Mucosa of descending colon (tissue), 3 donors: ENCODE measurements around the gene ABCD3. TPM values are rescaled to one million over a fixed set of nuclear protein-coding genes. Genes with fewer than 3 reads are reported as not detected.

Experiments
- ATAC-seq: fragments of 200-7000 bp; cut with Tn5 transposase; one replicate; pipeline ENCODE4 v1.9.1; 2020; ENCODE audit warnings: mild to moderate bottlenecking, moderate library complexity
- DNase-seq, 3 donors: peaks; one replicate each; pipeline ENCODE4 v3.0.0-alpha.2; 2020
- H3K36me3 ChIP-seq: fragments of 200-600 bp; one replicate; pipeline ENCODE4 v1.8.0; 2021; ENCODE audit warnings: low read depth, mild to moderate bottlenecking
- H3K4me1 ChIP-seq: fragments of 200-600 bp; one replicate; pipeline ENCODE4 v1.8.0; 2021; ENCODE audit warnings: low read depth, mild to moderate bottlenecking
- H3K4me3 ChIP-seq: fragments of 200-600 bp; one replicate; pipeline ENCODE4 v1.8.0; 2021; ENCODE audit warnings: mild to moderate bottlenecking
- H3K9me3 ChIP-seq: fragments of 200-600 bp; one replicate; pipeline ENCODE4 v1.8.0; 2021; ENCODE audit warnings: mild to moderate bottlenecking
- intact Hi-C, 2 donors: fragments of 100-400 bp; cut with DNase I in 1 of 2; cut with micrococcal nuclease in 1 of 2; formaldehyde crosslinking; loops; one replicate each; pipeline versions ENCODE4 v1.11.0 to v1.11.1; 2022; cut with DNase I, micrococcal nuclease
- total RNA-seq, 3 donors: library from RNA; stranded (reverse); fragmentation: NEBNext Ultra II Directional in 2 of 3; extraction: Animal tissue kit (Norgen Biotek cat#: 25700) in 2 of 3; gene quantifications; one replicate each; pipeline versions ENCODE4 v1.2.1 to v1.2.4, GENCODE V29; 2021 to 2023
- TF ChIP-seq, protein P1 (sequence below): fragments of 200-600 bp; IDR thresholded peaks from one replicate; pipeline ENCODE4 v1.8.0; 2022; ENCODE audit warnings: antibody characterized with exemption, mild to moderate bottlenecking
- donor health status: DM: no; HTN: no; CAD: no; lungs with moderate emphysema.
- donor health status: DM: no; HTN: no; CAD: no.
- donor health status: DM: no; HTN: yes; CAD: no.

The ABCD3 gene
- total RNA-seq, 3 donors from 2014 or later = 67.9 to 102 (median 99.3) TPM

DNA sequence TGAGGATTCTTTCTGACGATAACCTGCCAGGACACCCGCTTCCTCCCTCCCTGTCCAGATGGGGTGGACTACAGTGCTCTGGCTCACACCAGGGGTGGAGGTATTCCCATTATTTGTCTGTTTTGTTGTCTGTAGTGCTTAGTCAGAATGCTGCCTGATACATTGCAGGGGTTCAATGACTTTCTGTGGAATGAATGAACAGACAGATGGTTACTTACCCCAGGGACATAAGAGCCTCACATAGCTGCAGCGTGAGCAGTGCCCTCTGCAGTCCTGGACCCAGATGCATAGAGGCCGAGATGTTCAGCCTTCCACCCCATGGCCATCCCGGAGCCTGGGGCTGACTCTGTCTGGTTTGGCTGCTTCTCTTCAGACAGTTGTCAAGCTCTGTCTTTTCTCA, 136.4 kb downstream of the ABCD3 start:
- intact Hi-C loops = no loop called here
- DNase-seq = no peak
- no peak for ATAC-seq
- no peaks in the 10 kb centered on the region for H3K9me3 ChIP-seq
- TF ChIP-seq, protein P1, sequence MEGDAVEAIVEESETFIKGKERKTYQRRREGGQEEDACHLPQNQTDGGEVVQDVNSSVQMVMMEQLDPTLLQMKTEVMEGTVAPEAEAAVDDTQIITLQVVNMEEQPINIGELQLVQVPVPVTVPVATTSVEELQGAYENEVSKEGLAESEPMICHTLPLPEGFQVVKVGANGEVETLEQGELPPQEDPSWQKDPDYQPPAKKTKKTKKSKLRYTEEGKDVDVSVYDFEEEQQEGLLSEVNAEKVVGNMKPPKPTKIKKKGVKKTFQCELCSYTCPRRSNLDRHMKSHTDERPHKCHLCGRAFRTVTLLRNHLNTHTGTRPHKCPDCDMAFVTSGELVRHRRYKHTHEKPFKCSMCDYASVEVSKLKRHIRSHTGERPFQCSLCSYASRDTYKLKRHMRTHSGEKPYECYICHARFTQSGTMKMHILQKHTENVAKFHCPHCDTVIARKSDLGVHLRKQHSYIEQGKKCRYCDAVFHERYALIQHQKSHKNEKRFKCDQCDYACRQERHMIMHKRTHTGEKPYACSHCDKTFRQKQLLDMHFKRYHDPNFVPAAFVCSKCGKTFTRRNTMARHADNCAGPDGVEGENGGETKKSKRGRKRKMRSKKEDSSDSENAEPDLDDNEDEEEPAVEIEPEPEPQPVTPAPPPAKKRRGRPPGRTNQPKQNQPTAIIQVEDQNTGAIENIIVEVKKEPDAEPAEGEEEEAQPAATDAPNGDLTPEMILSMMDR = no peak
- H3K4me1 ChIP-seq = no peaks in the 10 kb centered on the region
- no peak overlapping the region for H3K4me3 ChIP-seq
- no peaks in the 10 kb centered on the region for H3K36me3 ChIP-seq

DNA sequence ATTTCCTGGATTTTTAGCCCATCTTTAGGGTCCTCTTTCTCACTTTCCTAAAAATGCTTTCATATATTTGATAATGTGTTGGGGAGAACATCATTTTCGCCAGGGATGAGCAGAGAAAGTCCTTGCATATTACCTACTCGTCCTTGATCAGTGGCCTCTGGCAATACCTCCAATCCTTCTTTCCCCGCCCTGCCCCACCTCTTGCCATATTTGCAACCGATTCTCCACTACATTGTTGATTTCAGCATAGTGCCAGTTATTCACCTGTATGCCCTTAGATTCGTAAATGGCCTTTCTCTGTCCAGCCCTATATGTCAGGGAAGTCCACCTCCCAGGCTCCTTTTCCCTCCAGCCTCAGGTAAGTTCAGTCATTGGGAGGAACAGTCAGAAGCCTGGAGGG, 136.9 kb downstream of the ABCD3 start:
- ATAC-seq = peak; percentile 46
- no peaks in the 10 kb centered on the region for H3K36me3 ChIP-seq

DNA sequence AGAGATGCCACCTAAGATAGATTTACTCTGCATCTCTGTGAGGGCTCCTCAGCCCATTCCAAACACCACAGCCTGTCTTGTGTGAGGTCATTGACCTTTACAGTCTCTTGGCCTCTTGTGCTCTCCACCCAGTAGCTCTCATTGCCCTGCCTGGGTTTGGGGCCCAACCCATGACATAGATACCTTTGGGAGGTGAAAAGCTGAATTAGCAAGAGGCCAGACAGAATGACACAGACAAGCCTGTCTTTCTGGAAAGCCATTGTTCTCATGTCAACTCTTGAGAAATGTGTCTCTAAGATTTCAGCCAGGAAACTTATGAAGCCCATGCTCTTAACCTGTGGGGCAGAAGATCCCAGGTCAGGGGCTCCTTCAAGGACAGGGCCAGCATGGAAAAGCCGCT, 141.7 kb downstream of the ABCD3 start:
- intact Hi-C loops = no loop called here
- TF ChIP-seq, protein P1 = no peak
- no peak for DNase-seq
- no peak for ATAC-seq
- Histone ChIP-seq H3K36me3 (no peaks in the 10 kb centered on the region), H3K4me1 (peaks cover 6% of the 10 kb centered on the region), H3K4me3 (no peak overlapping the region), H3K9me3 (no peaks in the 10 kb centered on the region)

More for the DNA sequence above, 136.9 kb downstream of the ABCD3 start:
- Histone ChIP-seq H3K4me3 (no peak overlapping the region), H3K4me1 (no peaks in the 10 kb centered on the region), H3K9me3 (no peaks in the 10 kb centered on the region)
- DNase-seq = peak in 2 of 3 donors; percentile 49 to 58
- TF ChIP-seq, protein P1 = no peak
- intact Hi-C loops = no loop called here

DNA sequence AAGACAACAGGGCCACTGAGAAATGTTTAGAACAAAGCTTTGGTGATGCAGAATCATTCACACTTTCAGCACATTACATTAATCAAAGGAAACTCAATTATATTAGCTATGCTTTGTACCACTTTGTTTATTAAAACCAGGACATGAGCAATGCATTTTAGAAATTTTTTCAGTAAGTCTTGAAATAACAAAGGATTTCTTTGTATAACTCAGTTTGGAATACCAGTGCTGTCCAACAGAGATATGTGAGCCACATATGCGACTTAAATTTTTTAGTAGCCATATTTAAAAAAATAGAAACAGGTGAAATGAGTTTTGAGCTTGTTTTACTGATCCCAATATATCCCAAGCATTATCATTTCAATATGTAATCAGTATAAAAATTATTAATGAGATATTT, 142.1 kb downstream of the ABCD3 start:
- Histone ChIP-seq H3K36me3 (no peaks in the 10 kb centered on the region), H3K4me3 (no peak overlapping the region), H3K9me3 (no peaks in the 10 kb centered on the region), H3K4me1 (peaks cover 6% of the 10 kb centered on the region)
- no peak for ATAC-seq
- no peak for DNase-seq
- TF ChIP-seq, protein P1 = no peak
- intact Hi-C loops = no loop called here

DNA sequence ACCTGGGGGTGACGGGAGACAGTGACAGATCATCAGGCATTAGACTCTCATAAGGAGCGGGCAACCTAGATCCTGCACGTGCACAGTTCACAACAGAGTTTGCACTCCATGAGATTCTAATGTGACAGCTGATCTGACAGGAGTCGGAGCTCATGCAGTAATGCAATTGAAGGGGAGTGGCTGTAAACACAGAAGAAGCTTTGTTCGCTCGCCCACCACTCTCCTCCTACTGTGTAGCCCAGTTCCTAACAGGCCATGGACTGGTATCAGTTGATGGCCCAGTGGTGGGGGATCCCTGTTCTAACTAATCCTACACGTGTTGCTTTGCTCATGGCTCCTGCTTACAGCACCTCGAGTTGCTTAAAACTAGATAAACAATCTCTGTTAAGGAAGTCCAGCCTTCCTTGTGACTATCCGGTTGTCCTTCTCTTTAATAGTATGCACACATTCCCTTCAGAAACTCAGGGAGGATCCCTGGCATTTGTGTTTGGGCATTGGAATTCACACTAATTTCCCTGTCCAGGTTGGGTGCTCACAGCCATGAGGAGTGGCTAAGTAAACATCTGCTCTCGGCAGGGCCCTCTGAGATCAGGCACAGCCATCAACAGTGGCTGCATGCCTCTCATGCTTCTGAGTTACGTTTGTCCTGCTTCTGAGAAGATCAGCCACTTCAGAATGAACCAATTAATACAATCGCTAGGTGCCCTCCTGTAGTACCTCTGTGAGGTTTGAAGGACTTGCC, 144.5 kb downstream of the ABCD3 start:
- Histone ChIP-seq H3K4me3 (no peak overlapping the region), H3K9me3 (no peaks in the 10 kb centered on the region), H3K36me3 (no peaks in the 10 kb centered on the region), H3K4me1 (peaks cover 6% of the 10 kb centered on the region)
- peak; percentile 98 for ATAC-seq
- TF ChIP-seq, protein P1 = no peak
- intact Hi-C loops = no loop called here
- peak; percentile 52 to 67 (median 57) for DNase-seq
